PC-3 (cell line): ENCODE data around the gene LTBP1.

Source experiments
- CTCF ChIP-seq: fragments of 300-600 bp; sonication (generic); conservative IDR thresholded peaks from 2 replicates; pipeline ENCODE4 v1.5.1; 2017; ENCODE audit warnings: antibody characterized with exemption, low read depth, mild to moderate bottlenecking, low read length
- EZH2 ChIP-seq: fragments of 300-600 bp; sonication (generic); IDR thresholded peaks from one replicate; pipeline ENCODE4 v1.6.1; 2017; ENCODE audit warnings: antibody characterized with exemption, mild to moderate bottlenecking, low read length; ENCODE audit not compliant: unreplicated experiment

- TF ChIP-seq CTCF (no peak), EZH2 (no peak)
Measured at GRCh38 chr2:33437297-33437696, 490.5 kb downstream of the LTBP1 start.
